KMS-11 (cell line): ENCODE data around the gene TCF4.

ENCODE experiments used
- H2AFZ ChIP-seq: fragments of 200-600 bp; sonication (generic); 2 replicates; pipeline ENCODE4 v1.6.1; 2016; ENCODE audit warnings: antibody characterized with exemption, mixed run types, low read depth
- H3K27ac ChIP-seq: fragments of 200-600 bp; sonication (generic); 2 replicates; pipeline ENCODE4 v1.6.1; 2016; ENCODE audit warnings: mild to moderate bottlenecking, mixed run types
- H3K27me3 ChIP-seq: fragments of 200-600 bp; sonication (generic); 2 replicates; pipeline ENCODE4 v1.6.1; 2017; ENCODE audit warnings: mild to moderate bottlenecking, low read depth, mixed run types, moderate library complexity; ENCODE audit not compliant: insufficient read depth
- H3K36me3 ChIP-seq: fragments of 200-600 bp; sonication (generic); 2 replicates; pipeline ENCODE4 v1.6.1; 2017; ENCODE audit warnings: mild to moderate bottlenecking, mixed run types; ENCODE audit not compliant: insufficient read depth
- H3K4me1 ChIP-seq: fragments of 200-600 bp; sonication (generic); 2 replicates; pipeline ENCODE4 v1.6.1; 2016; ENCODE audit warnings: mild to moderate bottlenecking, low read depth, mixed run types; ENCODE audit not compliant: poor library complexity, severe bottlenecking
- H3K4me2 ChIP-seq: fragments of 200-600 bp; sonication (generic); 2 replicates; pipeline ENCODE4 v1.7.0; 2016; ENCODE audit warnings: mild to moderate bottlenecking, mixed run types
- H3K4me3 ChIP-seq: fragments of 200-600 bp; sonication (generic); IDR thresholded peaks from 2 replicates; pipeline ENCODE4 v1.6.1; 2017; ENCODE audit warnings: low read depth, low read length, mixed read lengths; ENCODE audit not compliant: insufficient read depth
- H3K79me2 ChIP-seq: fragments of 200-600 bp; sonication (generic); 2 replicates; pipeline ENCODE4 v1.6.1; 2016; ENCODE audit warnings: low read depth, mixed run types; ENCODE audit not compliant: insufficient read depth
- H3K9ac ChIP-seq: fragments of 200-600 bp; sonication (generic); 2 replicates; pipeline ENCODE4 v1.6.1; 2016; ENCODE audit warnings: mild to moderate bottlenecking, mixed run types
- H4K20me1 ChIP-seq: fragments of 200-600 bp; sonication (generic); 2 replicates; pipeline ENCODE4 v1.6.1; 2016; ENCODE audit warnings: mild to moderate bottlenecking, mixed run types; ENCODE audit not compliant: insufficient read depth
- CTCF ChIP-seq: fragments of 200-600 bp; sonication (generic); conservative IDR thresholded peaks from 2 replicates; pipeline ENCODE4 v1.6.1; 2017; ENCODE audit warnings: low read depth, mild to moderate bottlenecking, antibody characterized with exemption, low read length, moderate library complexity, mixed read lengths

The TCF4 gene

GRCh38 chr18:55462652-55463051 lies 125.3 kb downstream of the TCF4 start:
- H3K9ac ChIP-seq: no peak overlapping the region
- no peak overlapping the region for H3K4me2 ChIP-seq
- no peaks in the 10 kb centered on the region for H3K4me1 ChIP-seq
- H4K20me1 ChIP-seq: 0 out of 2 replicates have a peak, but pooled peaks cover 3% of the 10 kb centered on the region
- no peak overlapping the region for H2AFZ ChIP-seq
- H3K79me2 ChIP-seq: no peaks in the 10 kb centered on the region
- H3K4me3 ChIP-seq: no peak overlapping the region
- H3K27me3 ChIP-seq: no peaks in the 10 kb centered on the region
- H3K36me3 ChIP-seq: no peaks in the 10 kb centered on the region; the same call in 1 of the 2 replicates
- no peak for TF ChIP-seq CTCF
- no peak overlapping the region for H3K27ac ChIP-seq

- Histone ChIP-seq H4K20me1 (0 out of 2 replicates have a peak, but pooled peaks cover 3% of the 10 kb centered on the region), H3K36me3 (no peaks in the 10 kb centered on the region; the same call in 1 of the 2 replicates), H3K4me2 (no peak overlapping the region), H3K27me3 (no peaks in the 10 kb centered on the region), H3K4me3 (no peak overlapping the region), H3K4me1 (no peaks in the 10 kb centered on the region), H3K9ac (no peak overlapping the region), H3K79me2 (no peaks in the 10 kb centered on the region), H2AFZ (no peak overlapping the region), H3K27ac (no peak overlapping the region)
- no peak for TF ChIP-seq CTCF
Measured at GRCh38 chr18:55461848-55462247, 126.1 kb downstream of the TCF4 start.

GRCh38 chr18:55458456-55459203 lies 129.4 kb downstream of the TCF4 start:
- Histone ChIP-seq H2AFZ (no peak overlapping the region), H3K4me1 (no peaks in the 10 kb centered on the region), H3K4me3 (no peak overlapping the region), H3K9ac (no peak overlapping the region), H4K20me1 (0 out of 2 replicates have a peak, but pooled peaks cover 3% of the 10 kb centered on the region), H3K79me2 (peaks cover 5% of the 10 kb centered on the region; the same call in 1 of the 2 replicates), H3K27ac (no peak overlapping the region), H3K27me3 (no peaks in the 10 kb centered on the region), H3K36me3 (no peaks in the 10 kb centered on the region; the same call in 1 of the 2 replicates), H3K4me2 (no peak overlapping the region)
- no peak for TF ChIP-seq CTCF

GRCh38 chr18:55457028-55457427 lies 131.0 kb downstream of the TCF4 start:
- TF ChIP-seq CTCF: no peak
- Histone ChIP-seq H3K4me2 (no peak overlapping the region), H3K79me2 (peaks cover 5% of the 10 kb centered on the region; the same call in 1 of the 2 replicates)

More at GRCh38 chr18:55457028-55457427, 131.0 kb downstream of the TCF4 start:
- Histone ChIP-seq H4K20me1 (0 out of 2 replicates have a peak, but pooled peaks cover 3% of the 10 kb centered on the region), H3K27me3 (no peaks in the 10 kb centered on the region), H3K4me1 (no peaks in the 10 kb centered on the region), H3K4me3 (no peak overlapping the region), H3K36me3 (no peaks in the 10 kb centered on the region; the same call in 1 of the 2 replicates), H2AFZ (no peak overlapping the region), H3K9ac (no peak overlapping the region), H3K27ac (no peak overlapping the region)
